Upper lobe of left lung (tissue), 6 donors: ENCODE results near the gene SLC35F3. TPM values are rescaled to one million over a fixed set of nuclear protein-coding genes. Genes with fewer than 3 reads are reported as not detected.

Experiments
- ATAC-seq, 2 donors: fragments of 200-7000 bp; cut with Tn5 transposase; one replicate each; pipeline ENCODE4 v1.9.1; 2022; ENCODE audit warnings: mild to moderate bottlenecking in 2 of 2, moderate library complexity in 2 of 2; ENCODE audit not compliant: low FRiP score in 2 of 2
- DNase-seq, 2 donors: peaks; one replicate each; pipeline ENCODE4 v3.0.0-alpha.2; 2019 to 2020
- H3K27ac ChIP-seq, 4 donors: fragments of 200-600 bp; sonication (generic); one replicate each; pipeline ENCODE4 v1.5.1; 2016 to 2019
- H3K27me3 ChIP-seq, 4 donors: fragments of 200-600 bp; sonication (generic); one replicate each; pipeline ENCODE4 v1.5.1; 2017 to 2019
- H3K36me3 ChIP-seq, 4 donors: fragments of 200-600 bp; sonication (generic); one replicate each; pipeline ENCODE4 v1.5.1; 2016 to 2019
- H3K4me1 ChIP-seq, 4 donors: fragments of 200-600 bp; sonication (generic); one replicate each; pipeline ENCODE4 v1.5.1; 2018 to 2019
- H3K4me3 ChIP-seq, 4 donors: fragments of 200-600 bp; sonication (generic); one replicate each; pipeline ENCODE4 v1.5.1; 2017 to 2019; ENCODE audit warnings: mild to moderate bottlenecking in 2 of 4, moderate library complexity in 1 of 4
- H3K9me3 ChIP-seq, 4 donors: fragments of 200-600 bp; sonication (generic); one replicate each; pipeline ENCODE4 v1.5.1; 2018 to 2019
- CTCF ChIP-seq, 6 experiments: fragments of 450-650 bp in 4 of 6; fragments of 200-600 bp in 2 of 6; sonication (generic) in 2 of 6; IDR thresholded peaks; one replicate each; pipeline ENCODE4 v1.5.1; 2016 to 2019; ENCODE audit warnings: antibody characterized with exemption in 6 of 6
- EP300 ChIP-seq, 4 donors: sonication (generic); formaldehyde crosslinking; IDR thresholded peaks; one replicate each; pipeline ENCODE4 v1.5.1; 2017; ENCODE audit warnings: antibody characterized with exemption in 4 of 4, control low read depth in 2 of 4
- POLR2A ChIP-seq, 4 donors: fragments of 450-650 bp; IDR thresholded peaks; one replicate each; pipeline ENCODE4 v1.5.1; 2016 to 2017; ENCODE audit warnings: antibody characterized with exemption in 4 of 4, mild to moderate bottlenecking in 2 of 4
- POLR2AphosphoS5 ChIP-seq, 2 donors: sonication (generic); formaldehyde crosslinking; IDR thresholded peaks; one replicate each; pipeline ENCODE4 v1.5.1; 2017; ENCODE audit warnings: antibody characterized with exemption in 2 of 2
- WGBS, 2 donors: methylation state at CpG; one replicate each; pipeline ENCODE4 v1.1.5; 2017 to 2018; 5-methylcytosine and 5-hydroxymethylcytosine counted together
- total RNA-seq, 6 donors: library from RNA; depleted of rRNA in 4 of 6; stranded (reverse); fragments of >200 nt in 4 of 6; gene quantifications; one replicate each; pipeline versions ENCODE4 v1.1.0 to v1.2.1, GENCODE V29; 2016 to 2021
- donor health status: DM: no; HTN: no; CAD: no; lungs with moderate emphysema.
- donor health status: DM: no; HTN: yes; CAD: no; lungs with severe emphysema.

Gene SLC35F3
- total RNA-seq, 6 donors from 2014 or later, result 0.30 to 1.7 (median 0.40) TPM; not detected in 1

- Histone ChIP-seq H3K27ac (no peak overlapping the region), H3K4me3 (no peak overlapping the region), H3K27me3 (no peaks in the 10 kb centered on the region), H3K4me1 (no peaks in the 10 kb centered on the region), H3K36me3 (no peaks in the 10 kb centered on the region), H3K9me3 (no peaks in the 10 kb centered on the region)
- no peak for TF ChIP-seq CTCF (IDR thresholded peaks at IDR 0.05)
- TF ChIP-seq POLR2A (IDR thresholded peaks at IDR 0.05), result no peak
- TF ChIP-seq POLR2AphosphoS5 (IDR thresholded peaks at IDR 0.05), result no peak
- TF ChIP-seq EP300 (IDR thresholded peaks at IDR 0.05), result no peak
- WGBS, 2 donors, result 89 to 94% methylated on average over 1 of the region's 1 CpG
- DNase-seq (no peak), ATAC-seq (no peak)
Measured at GRCh38 chr1:234185438-234185837, 281.0 kb downstream of the SLC35F3 start.

GRCh38 chr1:234186037-234186688 is 281.7 kb downstream of the SLC35F3 start:
- Histone ChIP-seq H3K27ac (no peak overlapping the region), H3K4me3 (no peak overlapping the region), H3K36me3 (no peaks in the 10 kb centered on the region), H3K4me1 (no peaks in the 10 kb centered on the region), H3K9me3 (no peaks in the 10 kb centered on the region), H3K27me3 (no peaks in the 10 kb centered on the region)
- TF ChIP-seq EP300 (IDR thresholded peaks at IDR 0.05) (no peak), POLR2A (IDR thresholded peaks at IDR 0.05) (no peak)
- ATAC-seq (no peak), DNase-seq (no peak)
- 74 to 81% methylated on average over 4 to 6 of the region's 6 CpGs for WGBS, 2 donors

GRCh38 chr1:234188454-234188792 is 283.9 kb downstream of the SLC35F3 start:
- peaks cover 0 to 4% (median 2%) of the 10 kb centered on the region in 4 donors for H3K9me3 ChIP-seq
- no peak for DNase-seq
- H3K36me3 ChIP-seq, result no peaks in the 10 kb centered on the region
- no peaks in the 10 kb centered on the region for H3K27me3 ChIP-seq
- no peaks in the 10 kb centered on the region for H3K4me1 ChIP-seq
- H3K27ac ChIP-seq, result no peak overlapping the region
- TF ChIP-seq POLR2A (IDR thresholded peaks at IDR 0.05), result no peak
- TF ChIP-seq POLR2AphosphoS5 (IDR thresholded peaks at IDR 0.05), result no peak
- TF ChIP-seq EP300 (IDR thresholded peaks at IDR 0.05), result no peak
- no peak for TF ChIP-seq CTCF (IDR thresholded peaks at IDR 0.05)
- WGBS, 2 donors, result 49 to 67% methylated on average over 3 of the region's 3 CpGs
- no peak for ATAC-seq
- H3K4me3 ChIP-seq, result no peak overlapping the region

GRCh38 chr1:234197839-234198238 is 293.4 kb downstream of the SLC35F3 start:
- Histone ChIP-seq H3K27ac (no peak overlapping the region), H3K4me3 (no peak overlapping the region), H3K9me3 (peaks cover 0 to 5% (median 3%) of the 10 kb centered on the region in 4 donors), H3K4me1 (no peaks in the 10 kb centered on the region), H3K27me3 (no peaks in the 10 kb centered on the region), H3K36me3 (no peaks in the 10 kb centered on the region)
- TF ChIP-seq POLR2AphosphoS5 (IDR thresholded peaks at IDR 0.05), result no peak
- no peak for TF ChIP-seq CTCF (IDR thresholded peaks at IDR 0.05)
- TF ChIP-seq EP300 (IDR thresholded peaks at IDR 0.05), result no peak
- TF ChIP-seq POLR2A (IDR thresholded peaks at IDR 0.05), result no peak
- no peak for DNase-seq
- no peak for ATAC-seq

- H3K4me1 ChIP-seq, result no peaks in the 10 kb centered on the region
- peaks cover 0 to 5% (median 1%) of the 10 kb centered on the region in 4 donors for H3K9me3 ChIP-seq
Measured at GRCh38 chr1:234199476-234200127, 295.1 kb downstream of the SLC35F3 start.

More at GRCh38 chr1:234199476-234200127, 295.1 kb downstream of the SLC35F3 start:
- WGBS, 2 donors, result 84 to 85% methylated on average over 2 of the region's 2 CpGs
- Histone ChIP-seq H3K36me3 (no peaks in the 10 kb centered on the region), H3K27ac (no peak overlapping the region), H3K4me3 (no peak overlapping the region), H3K27me3 (no peaks in the 10 kb centered on the region)
- no peak for TF ChIP-seq CTCF (IDR thresholded peaks at IDR 0.05)
- no peak for TF ChIP-seq POLR2A (IDR thresholded peaks at IDR 0.05)
- no peak for TF ChIP-seq POLR2AphosphoS5 (IDR thresholded peaks at IDR 0.05)
- no peak for TF ChIP-seq EP300 (IDR thresholded peaks at IDR 0.05)
- no peak for ATAC-seq
- DNase-seq, result no peak
